HCT116 (cell line): ENCODE measurements around the gene TMEM101. TPM values are rescaled to one million over a fixed set of nuclear protein-coding genes. Genes with fewer than 3 reads are reported as not detected.
"Not testable (repeated sequence)": the region's sequence is repeated elsewhere in the genome, so short reads cannot be mapped to it uniquely, and the experiment has no call there.

ENCODE experiments used
- ATAC-seq: fragments of 200-7000 bp; cut with Tn5 transposase; 2 replicates; pipeline ENCODE4 v1.9.1; 2020; ENCODE audit warnings: mild to moderate bottlenecking, moderate library complexity
- BruUV-seq: library from RNA; stranded (reverse); fragments of 400-500 nt; replicated peaks from 2 replicates; lab custom pipeline; 2021; lab: Mats Ljungman, UMichigan
- CTCF ChIA-PET: fragments of 300-600 bp; sonication (Branson Sonifier 250); formaldehyde crosslinking; loops from one replicate; lab custom pipeline; 2021; ENCODE audit warnings: antibody characterized with exemption; lab: Charles Lee
- POLR2A ChIA-PET: fragments of 300-600, 350-600 bp; sonication (Branson Sonifier 250); formaldehyde crosslinking; loops from one replicate; lab custom pipeline; 2021; ENCODE audit warnings: antibody characterized with exemption; lab: Charles Lee
- RAD21 ChIA-PET, 2 experiments: fragments of 300-600 bp; sonication (Branson Sonifier 250); formaldehyde crosslinking; loops; one replicate each; lab custom pipeline; 2023; ENCODE audit warnings: low total read pairs in 2 of 2; ENCODE audit not compliant: uncharacterized antibody in 2 of 2, unreplicated experiment in 2 of 2, low non-redundant PET in 1 of 2; lab: Charles Lee
- DNase-seq: peaks from one replicate; pipeline ENCODE4 v3.0.0-alpha.2; 2010; ENCODE audit warnings: low read depth, low spot score
- H2AFZ ChIP-seq: fragments of 200-600 bp; shearing (Covaris generic), sonication (generic); 2 replicates; pipeline ENCODE4 v1.6.1; 2017; ENCODE audit warnings: low read depth, mixed run types, mixed read lengths, antibody characterized with exemption, low read length; ENCODE audit not compliant: poor library complexity, severe bottlenecking
- H3K27ac ChIP-seq: 2 replicates; pipeline ENCODE4 v1.5.1; 2012; ENCODE audit warnings: low read depth, low read length
- H3K27me3 ChIP-seq: fragments of 200-600 bp; sonication (generic); 2 replicates; pipeline ENCODE4 v1.6.1; 2016; ENCODE audit warnings: mixed run types, low read length, mixed read lengths; ENCODE audit not compliant: insufficient read depth
- H3K36me3 ChIP-seq, 2 experiments: fragments of 200-500 bp in 1 of 2; fragments of 200-600 bp in 1 of 2; sonication (Bioruptor generic) in 1 of 2; sonication (generic) in 1 of 2; 2 replicates each; pipeline versions ENCODE4 v1.5.1 to v1.6.1; 2014 to 2016; ENCODE audit warnings: low read length in 2 of 2, inconsistent platforms in 1 of 2, mixed read lengths in 1 of 2, mixed run types in 1 of 2; ENCODE audit not compliant: insufficient read depth in 2 of 2, control insufficient read depth in 1 of 2
- H3K4me1 ChIP-seq, 2 experiments: fragments of 200-600 bp in 1 of 2; sonication (generic) in 1 of 2; 2 replicates each; pipeline versions ENCODE4 v1.5.1 to v1.6.1; 2012 to 2017; ENCODE audit warnings: low read length in 2 of 2, inconsistent platforms in 1 of 2, mild to moderate bottlenecking in 1 of 2, mixed read lengths in 1 of 2, mixed run types in 1 of 2, moderate library complexity in 1 of 2; ENCODE audit not compliant: insufficient read depth in 2 of 2, control insufficient read depth in 1 of 2
- H3K4me2 ChIP-seq: fragments of 200-600 bp; sonication (generic); 2 replicates; pipeline ENCODE4 v1.6.1; 2017; ENCODE audit warnings: mixed run types, low read length, mixed read lengths
- H3K4me3 ChIP-seq, 2 experiments: fragments of 200-600 bp in 1 of 2; sonication (generic) in 1 of 2; replicated peaks in 1 of 2; 2 replicates each; pipeline ENCODE4 v1.5.1; 2011 to 2016; ENCODE audit warnings: low read length in 2 of 2, control low read depth in 1 of 2, low read depth in 1 of 2, mild to moderate bottlenecking in 1 of 2, mixed read lengths in 1 of 2, mixed run types in 1 of 2
- H3K79me2 ChIP-seq: fragments of 200-600 bp; sonication (generic); 2 replicates; pipeline ENCODE4 v1.6.1; 2017; ENCODE audit warnings: mild to moderate bottlenecking, mixed run types, low read length, moderate library complexity, mixed read lengths; ENCODE audit not compliant: insufficient read depth
- H3K9ac ChIP-seq: fragments of 200-600 bp; sonication (generic); 2 replicates; pipeline ENCODE4 v1.6.1; 2016; ENCODE audit warnings: low read length, mixed read lengths
- H3K9me2 ChIP-seq: fragments of 200-600 bp; sonication (generic), shearing (Covaris generic); 2 replicates; pipeline ENCODE4 v1.6.1; 2017; ENCODE audit warnings: mixed run types, mild to moderate bottlenecking, moderate library complexity; ENCODE audit not compliant: insufficient read depth
- H3K9me3 ChIP-seq, 2 experiments: fragments of 200-500 bp in 1 of 2; fragments of 200-600 bp in 1 of 2; sonication (Bioruptor generic) in 1 of 2; sonication (generic) in 1 of 2; 2 replicates each; pipeline ENCODE4 v1.6.1; 2014 to 2017; ENCODE audit warnings: low read length in 2 of 2, mixed read lengths in 2 of 2, inconsistent platforms in 1 of 2, low read depth in 1 of 2, mild to moderate bottlenecking in 1 of 2, mixed run types in 1 of 2, moderate library complexity in 1 of 2; ENCODE audit not compliant: control insufficient read depth in 1 of 2, insufficient read depth in 1 of 2
- H4K20me1 ChIP-seq: fragments of 200-600 bp; sonication (generic), shearing (Covaris generic); 2 replicates; pipeline ENCODE4 v1.6.1; 2017; ENCODE audit warnings: mixed run types, mild to moderate bottlenecking, moderate library complexity; ENCODE audit not compliant: insufficient read depth
- CEBPB ChIP-seq: IDR thresholded peaks from 2 replicates; pipeline ENCODE4 v1.6.1; 2012; ENCODE audit warnings: low read depth
- EZH2 ChIP-seq: fragments of 200-600 bp; sonication (generic); IDR thresholded peaks from 2 replicates; pipeline ENCODE4 v1.6.1; 2017; ENCODE audit warnings: antibody characterized with exemption, mixed run types
- EZH2phosphoT487 ChIP-seq: fragments of 200-600 bp; IDR thresholded peaks from 2 replicates; pipeline ENCODE4 v1.6.1; 2018; ENCODE audit warnings: antibody characterized with exemption, borderline replicate concordance
- POLR2A ChIP-seq: IDR thresholded peaks from 2 replicates; pipeline ENCODE4 v1.7.0; 2011; ENCODE audit warnings: borderline replicate concordance; ENCODE audit not compliant: insufficient read depth, insufficient read length; ENCODE audit errors: extremely low read depth
- POLR2AphosphoS5 ChIP-seq: IDR thresholded peaks from 2 replicates; pipeline ENCODE4 v1.6.1; 2011; ENCODE audit warnings: mild to moderate bottlenecking, low read depth, low read length, moderate library complexity
- REST ChIP-seq: IDR thresholded peaks from 2 replicates; pipeline ENCODE4 v1.6.1; 2012; ENCODE audit warnings: low read depth
- intact Hi-C: fragments of 100-400 bp; cut with micrococcal nuclease; formaldehyde crosslinking; loops from 2 replicates; pipeline ENCODE4 v1.10.0; 2022
- total RNA-seq: library from RNA; stranded (reverse); gene quantifications from one replicate; pipeline ENCODE4 v1.2.1, GENCODE V29; 2021; ENCODE audit not compliant: unreplicated experiment
- TF ChIP-seq, protein P1 (sequence below): IDR thresholded peaks from 2 replicates; pipeline ENCODE4 v1.6.1; 2012

The TMEM101 gene
- total RNA-seq, 1 experiment from 2014 or later: 43.8 TPM

GRCh38 chr17:44022246-44022645 is 7.5 kb upstream of the TMEM101 start (continued):
- TF ChIP-seq REST (no peak), EZH2 (no peak), POLR2AphosphoS5 (no peak)
- TF ChIP-seq, all 23 proteins: peak for 0

DNA sequence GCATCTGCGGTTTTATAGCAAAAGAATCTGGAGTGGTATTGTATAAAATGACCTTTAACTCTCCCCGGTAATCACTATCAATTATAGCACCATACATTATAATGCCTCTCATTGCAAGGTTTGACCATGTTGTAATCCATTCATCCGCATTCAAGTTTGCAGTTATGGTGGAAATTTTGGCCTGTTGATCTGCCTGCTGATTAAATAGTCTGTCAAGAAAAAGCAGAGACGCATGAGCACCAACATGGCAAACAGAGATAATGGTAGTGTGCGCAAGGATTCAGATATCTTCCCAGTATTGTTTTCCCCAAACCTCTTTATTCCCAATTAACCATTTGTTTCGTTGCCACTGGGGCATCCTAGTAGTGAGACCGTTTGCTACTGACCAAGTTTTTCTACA is 6.5 kb upstream of the TMEM101 start:
- RAD21 ChIA-PET, H3K79me2 ChIP-seq, DNase-seq, H3K27me3 ChIP-seq, H3K4me3 ChIP-seq, H3K9me2 ChIP-seq, H3K4me1 ChIP-seq, intact Hi-C loops, H2AFZ ChIP-seq, H3K27ac ChIP-seq, H3K9ac ChIP-seq, H4K20me1 ChIP-seq, H3K4me2 ChIP-seq, CTCF ChIA-PET, BruUV-seq, H3K9me3 ChIP-seq, H3K36me3 ChIP-seq, POLR2A ChIA-PET, ATAC-seq: not testable (repeated sequence)

DNA sequence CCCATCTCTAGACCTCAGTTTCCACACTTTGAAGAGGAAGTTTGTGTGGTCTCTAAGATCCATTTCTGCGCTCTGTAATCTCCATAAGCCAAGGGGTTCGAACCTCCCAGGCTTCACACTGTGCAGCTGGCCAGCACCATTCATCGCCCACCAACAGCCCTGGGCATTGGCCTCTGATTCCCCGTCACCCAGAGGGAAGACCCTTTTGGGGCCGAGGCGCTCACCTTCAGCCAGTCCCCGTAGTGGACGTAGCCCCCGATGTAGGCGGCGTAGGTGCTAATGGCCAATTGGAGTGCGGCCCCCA is 678 bp downstream of the TMEM101 start:
- intact Hi-C loops: no loop called here

More for the DNA sequence above, 678 bp downstream of the TMEM101 start:
- peak overlapping the region; percentile 100 for H3K4me3 ChIP-seq
- H3K9me2 ChIP-seq: no peaks in the 10 kb centered on the region
- ChIA-PET RAD21 (no interaction called here), POLR2A (no interaction called here), CTCF (no interaction called here)
- no peaks in the 10 kb centered on the region for H3K9me3 ChIP-seq
- no peak for DNase-seq
- H3K4me1 ChIP-seq: peaks cover 17 to 35% of the 10 kb centered on the region in 2 experiments
- H3K36me3 ChIP-seq: peaks cover 0 to 2% of the 10 kb centered on the region in 2 experiments; a peak in 2 of 4 replicates
- peaks cover 26% of the 10 kb centered on the region for H3K79me2 ChIP-seq
- no peak for TF ChIP-seq EZH2phosphoT487
- no peak for TF ChIP-seq CEBPB
- no peak for TF ChIP-seq POLR2A
- TF ChIP-seq EZH2: no peak
- TF ChIP-seq, protein P1, sequence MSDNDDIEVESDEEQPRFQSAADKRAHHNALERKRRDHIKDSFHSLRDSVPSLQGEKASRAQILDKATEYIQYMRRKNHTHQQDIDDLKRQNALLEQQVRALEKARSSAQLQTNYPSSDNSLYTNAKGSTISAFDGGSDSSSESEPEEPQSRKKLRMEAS: no peak
- peak overlapping the region; percentile 96 for H3K27ac ChIP-seq
- no TSS peak for BruUV-seq
- no peaks in the 10 kb centered on the region for H4K20me1 ChIP-seq
- H3K4me2 ChIP-seq: peak overlapping the region; percentile 99
- H2AFZ ChIP-seq: no peak overlapping the region
- peak; percentile 66 for ATAC-seq
- H3K9ac ChIP-seq: peak overlapping the region; percentile 98
- H3K27me3 ChIP-seq: no peaks in the 10 kb centered on the region
